Limb (tissue), 2 donors: ENCODE measurements around the gene PET100.

Source experiments
- DNase-seq, 2 donors: peaks; one replicate each; pipeline ENCODE4 v3.0.0-alpha.2; 2016; ENCODE audit errors: extremely low spot score in 2 of 2

Gene PET100

DNA sequence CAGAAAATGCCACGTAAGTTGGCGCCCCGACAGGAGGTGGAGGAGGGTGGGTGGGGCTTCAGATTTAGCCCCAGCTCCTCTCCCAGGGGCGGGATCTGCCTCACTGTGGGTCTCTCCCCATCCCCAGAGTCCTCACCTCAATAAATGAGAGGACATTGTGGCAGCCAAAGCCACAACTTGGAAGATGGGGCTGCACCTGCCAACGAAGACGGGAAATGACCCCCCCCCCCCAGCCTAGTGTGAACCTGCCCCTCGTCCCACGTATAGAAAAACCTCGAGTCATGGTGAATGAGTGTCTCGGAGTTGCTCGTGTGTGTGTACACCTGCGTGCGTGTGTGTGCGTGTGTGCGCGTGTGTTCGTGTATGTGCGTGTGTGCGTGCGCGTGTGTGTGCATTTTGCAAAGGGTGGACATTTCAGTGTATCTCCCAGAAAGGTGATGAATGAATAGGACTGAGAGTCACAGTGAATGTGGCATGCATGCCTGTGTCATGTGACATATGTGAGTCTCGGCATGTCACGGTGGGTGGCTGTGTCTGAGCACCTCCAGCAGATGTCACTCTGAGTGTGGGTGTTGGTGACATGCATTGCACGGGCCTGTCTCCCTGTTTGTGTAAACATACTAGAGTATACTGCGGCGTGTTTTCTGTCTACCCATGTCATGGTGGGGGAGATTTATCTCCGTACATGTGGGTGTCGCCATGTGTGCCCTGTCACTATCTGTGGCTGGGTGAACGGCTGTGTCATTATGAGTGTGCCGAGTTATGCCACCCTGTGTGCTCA lies 49.6 kb downstream of the PET100 start:
- DNase-seq: no peak

DNA sequence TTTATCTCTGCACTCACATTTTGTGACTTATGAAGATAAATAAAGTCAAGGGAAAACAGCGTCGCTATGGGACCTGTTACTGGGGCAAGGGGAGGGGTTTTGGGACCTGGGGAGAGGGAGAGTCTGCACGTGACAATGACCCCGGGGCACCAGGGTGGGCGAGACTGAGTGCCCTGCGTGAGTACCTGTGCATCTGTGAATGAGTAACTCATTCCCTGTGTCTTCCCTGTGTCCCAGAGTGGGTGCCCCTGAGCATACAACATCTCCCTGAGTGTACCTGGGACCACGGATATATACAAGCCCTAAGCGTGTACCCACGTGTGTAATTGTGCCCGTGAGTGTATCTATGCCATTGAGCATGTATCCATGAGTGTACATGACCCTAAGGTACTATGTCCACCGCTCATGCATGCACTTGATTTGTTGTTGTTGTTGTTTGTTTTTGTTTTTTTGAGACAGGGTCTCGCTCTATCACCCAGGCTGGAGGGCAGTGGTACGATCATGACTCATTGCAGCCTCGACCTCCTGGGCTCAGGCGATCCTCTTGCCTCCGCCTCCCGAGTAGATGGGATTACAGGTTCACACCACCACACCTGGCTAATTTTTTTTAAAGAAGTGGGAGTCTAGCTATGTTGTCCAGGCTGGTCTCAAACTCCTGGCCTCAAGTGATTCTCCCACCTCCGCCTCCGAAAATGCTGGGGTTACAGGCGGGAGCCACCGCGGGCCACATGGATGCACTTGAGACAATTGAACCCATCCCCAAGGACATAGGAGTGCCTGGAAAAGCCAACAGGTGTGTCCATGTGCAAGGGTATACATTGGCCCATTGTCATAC lies 50.4 kb downstream of the PET100 start:
- no peak for DNase-seq

- peak; percentile 90 to 94 for DNase-seq
Measured at GRCh38 chr19:7680606-7681339, 51.2 kb downstream of the PET100 start, which contains the start of gene TRAPPC5. TRAPPC5 (plus strand) TSS chr19:7680833; CDS start chr19:7682254, 1,421 bp downstream.
